ENCODE data around the gene PDGFRB.

Gene PDGFRB

DNA sequence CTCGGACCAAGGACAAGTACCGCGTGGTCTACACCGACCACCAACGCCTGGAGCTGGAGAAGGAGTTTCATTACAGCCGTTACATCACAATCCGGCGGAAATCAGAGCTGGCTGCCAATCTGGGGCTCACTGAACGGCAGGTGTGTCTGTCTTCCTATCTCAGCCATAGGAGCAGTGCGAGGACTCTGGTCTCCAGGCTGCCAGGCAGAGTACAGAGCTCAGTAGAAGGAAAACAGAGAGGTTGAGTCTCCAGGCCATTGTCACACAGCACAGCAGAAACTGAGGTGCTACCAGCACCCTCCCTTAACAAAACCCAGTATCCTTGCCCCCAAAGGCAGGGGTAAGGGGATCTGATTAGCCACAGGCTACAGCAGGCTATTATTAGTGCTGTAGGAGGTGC, 27.1 kb upstream of the PDGFRB start:
- DNase-seq (ENCODE audit: low read depth in 2 of 3, low spot score in 1 of 3): no peak

DNA sequence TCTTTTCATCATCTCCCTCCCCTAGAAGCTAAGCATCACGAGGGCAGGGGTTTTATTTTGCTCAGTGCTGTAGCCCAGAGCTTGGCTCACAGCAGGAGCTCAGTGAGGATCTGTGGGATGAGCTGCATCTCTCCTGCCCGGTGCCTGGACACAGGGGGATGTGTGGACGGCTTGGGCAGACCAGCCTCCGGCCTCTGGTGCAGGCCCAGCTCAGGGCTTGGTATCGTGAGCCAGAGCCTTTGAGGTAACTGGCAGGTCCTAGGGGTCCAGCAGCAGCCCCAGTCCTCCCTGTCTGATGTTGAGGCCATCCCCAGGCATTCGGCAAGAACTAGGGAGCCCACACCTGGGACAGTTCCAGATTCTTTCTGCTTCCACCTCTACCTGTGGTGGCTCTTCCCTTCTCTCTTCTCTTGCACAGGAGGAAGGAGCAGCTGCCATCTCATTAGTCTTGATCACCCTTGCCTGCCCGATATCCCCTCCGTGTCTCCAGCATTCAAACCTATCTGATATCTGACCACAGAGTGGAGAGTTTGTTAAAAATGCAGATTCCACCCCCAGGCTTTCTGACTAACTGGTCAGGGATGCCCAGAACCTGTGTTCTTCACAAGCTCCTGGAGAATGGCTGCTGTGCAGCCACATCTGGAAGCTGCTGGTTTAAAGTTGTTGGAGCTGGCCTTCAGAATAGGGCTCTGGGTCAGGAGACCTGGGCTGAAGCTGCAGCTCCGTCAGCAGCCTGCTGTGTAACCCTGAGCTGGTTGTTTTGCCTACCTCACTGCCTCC, 26.3 kb upstream of the PDGFRB start:
- no peak for DNase-seq (ENCODE audit: low read depth in 2 of 3, low spot score in 1 of 3)

DNA sequence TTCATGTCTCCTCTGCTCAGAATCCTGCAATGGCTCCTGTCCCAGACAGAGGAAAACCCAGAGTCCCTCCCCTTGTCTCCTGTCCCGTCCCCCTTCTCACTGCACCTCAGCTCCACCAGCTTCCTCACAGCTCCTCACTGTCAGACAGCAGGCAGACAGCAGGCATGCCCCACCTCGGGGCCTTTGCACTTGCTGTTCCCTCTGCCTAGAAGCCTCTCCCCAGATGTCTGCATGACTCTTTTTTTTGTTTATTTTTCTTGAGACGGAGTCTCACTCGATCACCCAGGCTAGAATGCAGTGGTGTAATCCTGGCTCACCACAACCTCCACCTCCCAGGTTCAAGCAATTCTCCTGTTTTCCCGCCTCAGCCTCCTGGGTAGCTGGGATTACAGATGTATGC, 25.4 kb upstream of the PDGFRB start:
- no peak for DNase-seq (ENCODE audit: low read depth in 2 of 3, low spot score in 1 of 3)

DNA sequence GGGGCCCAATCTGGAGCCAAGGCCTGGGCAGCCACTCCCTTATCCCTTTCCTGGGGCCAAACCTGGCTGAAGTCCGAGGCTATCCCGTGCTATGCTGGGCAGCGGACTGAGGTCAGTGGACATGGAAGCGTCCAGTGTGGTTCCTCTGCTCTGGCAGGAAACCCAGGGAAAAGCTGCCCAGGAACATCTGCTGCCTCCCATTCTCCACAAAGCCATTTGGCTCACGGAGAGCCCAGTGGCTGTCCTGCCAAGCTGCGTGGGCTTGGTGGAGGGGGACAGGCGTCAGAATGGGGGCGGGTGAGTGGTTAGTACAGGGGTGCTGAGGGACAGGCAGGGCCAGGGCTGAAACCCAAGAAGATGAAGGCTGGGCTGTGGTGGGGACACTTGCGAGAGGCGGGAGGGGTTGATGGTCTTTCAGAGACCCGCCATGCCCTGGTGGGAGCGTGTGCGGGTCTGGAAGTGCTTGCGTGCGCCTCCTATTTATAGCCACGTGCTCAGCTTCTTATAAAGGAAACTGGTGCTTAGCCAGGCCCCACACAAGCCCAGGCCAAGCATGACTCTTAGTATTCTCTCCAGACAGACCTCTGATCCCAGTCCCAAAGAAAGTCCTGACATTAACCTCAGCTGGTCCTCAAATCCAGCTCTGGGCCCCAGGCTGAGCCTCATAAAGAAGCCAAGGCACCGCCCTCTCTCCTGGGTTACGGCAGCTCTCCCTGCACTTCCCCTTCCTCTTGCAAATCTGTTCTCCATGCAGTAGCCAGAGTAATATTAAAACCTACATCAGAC, 24.8 kb upstream of the PDGFRB start:
- no peak for DNase-seq (ENCODE audit: low read depth in 2 of 3, low spot score in 1 of 3)

DNA sequence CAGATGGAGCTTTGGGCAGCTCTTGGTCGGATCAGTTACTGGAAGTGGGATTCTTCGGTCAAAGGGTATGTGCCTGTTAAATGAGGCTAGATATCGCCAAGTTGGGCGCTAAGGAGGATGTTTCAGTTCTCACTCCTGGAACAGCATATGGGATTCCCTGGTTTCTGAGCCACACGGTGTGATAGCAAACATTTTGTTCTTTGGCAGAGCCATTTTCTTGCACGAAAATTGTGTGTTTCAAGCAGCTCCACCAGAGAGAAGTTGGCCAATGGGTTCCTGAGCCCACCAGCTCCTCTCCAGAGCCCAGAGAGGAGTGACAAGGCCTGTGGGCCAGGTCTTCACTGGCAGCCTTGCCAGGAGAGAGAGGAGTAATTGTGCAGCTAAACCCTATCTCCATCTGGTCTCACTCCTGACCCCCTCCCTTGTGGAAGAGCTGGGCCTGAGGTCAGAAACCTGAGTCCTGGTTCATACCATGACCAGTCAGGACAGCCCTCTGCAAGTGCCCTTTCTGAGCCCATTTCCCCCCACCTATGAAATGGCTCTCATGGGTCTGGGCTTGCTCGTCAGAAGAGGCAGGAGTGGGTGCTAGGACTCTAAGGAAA, 23.5 kb upstream of the PDGFRB start:
- DNase-seq (ENCODE audit: low read depth in 2 of 3, low spot score in 1 of 3): no peak

DNA sequence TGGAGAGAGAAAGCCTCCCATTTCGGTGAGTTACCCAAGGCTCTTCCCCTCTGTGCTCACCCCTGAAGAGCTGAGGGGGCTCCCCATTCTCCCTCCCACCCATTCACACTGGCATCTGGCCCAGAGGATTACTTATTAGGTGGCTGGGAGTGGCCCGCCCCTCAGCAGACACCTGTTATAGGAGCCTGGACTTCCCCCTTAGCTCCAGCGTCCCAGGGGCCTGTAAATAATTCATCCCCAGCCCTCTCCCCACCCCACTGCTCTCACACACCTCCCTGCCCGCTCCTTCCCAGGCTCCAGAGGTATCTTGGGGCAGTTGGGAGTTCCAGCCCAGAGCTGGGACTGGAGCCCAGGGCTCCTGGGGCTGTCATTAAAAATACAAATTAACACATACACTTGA, 22.6 kb upstream of the PDGFRB start:
- DNase-seq (ENCODE audit: low read depth in 2 of 3, low spot score in 1 of 3): no peak

DNA sequence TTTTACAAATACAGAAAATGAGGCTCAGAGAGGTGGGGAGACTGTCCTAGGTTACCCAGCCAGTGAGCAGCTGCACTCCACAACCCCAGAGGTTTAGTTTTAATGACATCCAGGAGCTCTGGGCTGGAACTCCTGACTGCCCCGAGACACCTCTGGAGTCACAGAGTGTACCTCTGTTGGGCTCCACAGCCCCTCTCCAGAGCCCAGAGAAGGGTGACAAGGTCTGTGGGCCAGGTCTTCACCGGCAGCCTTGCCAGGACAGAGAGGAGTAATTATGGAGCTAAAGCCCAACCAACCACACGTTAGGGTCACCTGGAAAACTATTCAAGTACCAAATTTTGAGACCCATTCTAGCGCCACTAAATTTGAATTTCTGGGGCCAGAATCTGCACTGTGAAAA, 22.1 kb upstream of the PDGFRB start:
- no peak for DNase-seq (ENCODE audit: low read depth in 2 of 3, low spot score in 1 of 3)

DNA sequence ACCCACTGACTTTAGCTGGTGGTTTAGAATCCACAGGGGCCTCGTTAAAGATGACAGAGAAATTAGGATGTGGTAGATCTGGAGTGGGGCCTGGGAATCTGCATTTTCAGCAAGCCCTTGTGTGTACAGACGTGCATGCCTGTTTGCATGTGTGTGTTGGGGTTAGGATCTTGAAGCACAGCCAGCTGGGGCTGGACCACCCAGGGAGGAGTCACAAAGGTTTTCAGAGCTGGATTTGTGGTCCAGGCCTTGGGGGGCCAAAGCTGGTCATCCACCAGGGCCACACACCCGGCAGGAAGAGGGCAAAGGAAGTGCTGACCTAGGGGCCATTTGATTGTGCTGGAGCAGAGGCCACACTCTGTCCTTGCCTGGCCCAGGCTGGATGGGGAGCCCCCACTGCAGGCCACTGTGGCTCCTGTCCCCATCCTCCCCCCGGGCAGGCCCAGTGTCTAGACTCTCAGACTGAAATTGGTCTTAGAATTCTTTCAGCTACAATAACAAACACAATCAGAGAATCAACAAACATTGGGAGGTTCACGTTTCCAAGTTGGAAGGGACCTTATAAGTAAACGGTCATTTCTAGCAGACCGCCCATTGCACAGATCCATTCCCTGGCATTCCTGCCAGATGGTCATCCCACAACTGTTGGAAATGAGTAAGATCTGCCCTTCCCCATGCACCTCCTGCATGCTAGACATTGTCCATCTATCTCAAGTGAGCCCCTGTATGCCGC, 21.3 kb upstream of the PDGFRB start:
- DNase-seq (ENCODE audit: low read depth in 2 of 3, low spot score in 1 of 3): no peak

DNA sequence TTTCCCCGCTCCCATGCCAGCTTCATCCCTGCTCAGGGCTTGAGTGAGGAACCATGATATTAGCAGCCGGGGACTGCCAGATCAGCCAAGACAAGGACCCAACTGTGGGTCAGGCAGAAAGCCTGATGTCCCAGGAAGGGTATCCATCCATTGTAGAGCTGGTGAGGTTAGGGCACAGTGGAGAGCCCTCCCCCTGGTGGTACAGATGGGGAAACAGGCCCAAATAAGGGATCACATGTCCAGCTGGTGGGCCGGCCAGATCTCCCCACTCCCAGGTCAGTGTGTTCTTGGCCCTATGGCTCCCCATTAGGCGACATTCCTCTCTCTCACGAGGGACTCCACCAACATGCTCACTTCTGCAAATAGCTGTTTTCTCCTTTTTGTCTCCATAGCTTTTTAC, 19.9 kb upstream of the PDGFRB start:
- no peak for DNase-seq (ENCODE audit: low read depth in 2 of 3, low spot score in 1 of 3)

DNA sequence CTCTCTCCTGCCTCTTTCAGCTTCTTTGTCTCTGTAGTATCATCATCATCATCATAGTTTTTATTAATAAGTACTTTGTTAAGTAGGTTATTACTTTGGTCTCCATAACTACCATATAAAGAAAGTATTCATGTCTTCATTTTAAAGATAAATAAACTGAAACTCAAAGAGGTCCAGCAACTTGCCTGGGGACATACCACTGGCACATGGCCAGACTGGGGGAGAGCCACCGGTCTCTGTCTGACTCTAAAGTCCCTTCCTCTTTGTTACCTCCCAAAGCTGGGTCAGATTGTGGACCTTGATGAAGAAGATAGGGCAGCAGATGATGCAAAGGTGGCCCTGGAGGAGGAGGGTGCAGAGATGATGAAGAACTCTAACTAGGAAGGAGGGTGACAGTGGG, 19.4 kb upstream of the PDGFRB start:
- DNase-seq (ENCODE audit: low read depth in 2 of 3, low spot score in 1 of 3): no peak

DNA sequence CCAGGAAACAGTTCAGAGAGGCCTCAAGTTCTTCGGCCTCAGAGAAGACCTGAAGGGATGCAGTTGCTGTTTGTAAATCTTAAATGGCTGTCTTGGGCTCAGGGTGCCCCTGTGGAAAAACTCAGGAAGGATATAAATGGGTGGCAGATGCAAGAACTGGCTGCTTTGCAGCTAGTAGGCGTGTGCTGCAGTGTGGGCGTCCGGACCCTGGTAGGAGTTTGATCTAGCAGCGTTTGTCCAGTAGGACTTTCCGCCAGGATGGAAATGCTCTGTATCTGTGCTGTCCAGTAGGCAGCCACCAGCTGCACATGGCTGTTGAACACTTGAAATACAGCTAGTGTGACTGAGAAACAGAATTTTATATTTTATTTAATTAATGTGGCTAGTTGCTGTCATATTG, 18.6 kb upstream of the PDGFRB start:
- DNase-seq (ENCODE audit: low read depth in 2 of 3, low spot score in 1 of 3): no peak

DNA sequence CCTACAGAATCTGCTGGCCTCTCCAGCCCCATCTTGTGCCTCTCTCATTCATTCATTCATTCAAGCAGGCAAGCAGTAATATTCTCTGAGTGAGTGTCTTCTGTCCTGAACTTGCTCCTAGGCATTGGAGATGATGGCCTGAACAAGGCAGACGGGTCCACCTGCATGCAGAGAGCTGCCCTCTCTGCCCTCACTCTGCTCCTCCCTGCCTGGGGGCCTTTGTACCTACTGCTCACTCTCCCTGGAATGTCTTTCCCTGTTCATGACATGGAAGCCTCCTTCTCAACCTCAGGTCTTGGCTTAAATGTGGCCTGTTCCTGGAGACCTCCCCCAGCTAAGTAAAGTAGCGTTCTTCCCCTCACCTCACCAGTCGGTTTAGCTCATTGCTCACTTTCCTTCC, 17.5 kb upstream of the PDGFRB start:
- DNase-seq (ENCODE audit: low read depth in 2 of 3, low spot score in 1 of 3): no peak

DNA sequence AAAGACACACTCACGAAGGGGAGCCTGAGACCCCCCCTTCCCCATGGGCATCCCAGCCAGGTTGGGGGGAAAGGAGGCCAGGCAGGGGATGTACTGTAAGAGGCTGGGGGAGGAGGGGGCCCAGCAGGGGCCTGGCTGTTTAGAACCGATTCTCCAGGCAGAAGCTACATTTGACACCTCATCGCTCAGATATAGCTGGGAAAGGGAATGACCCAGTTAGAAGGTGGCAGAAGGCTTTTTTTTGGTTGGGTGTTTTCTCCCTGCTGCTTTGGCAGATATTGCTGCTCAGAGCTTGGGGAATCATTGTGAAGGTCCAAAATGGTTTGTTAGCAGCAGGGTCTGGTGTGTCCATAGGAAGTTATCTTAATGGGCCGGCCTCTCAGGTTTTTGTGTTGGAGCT, 16.9 kb upstream of the PDGFRB start:
- no peak for DNase-seq (ENCODE audit: low read depth in 2 of 3, low spot score in 1 of 3)

DNA sequence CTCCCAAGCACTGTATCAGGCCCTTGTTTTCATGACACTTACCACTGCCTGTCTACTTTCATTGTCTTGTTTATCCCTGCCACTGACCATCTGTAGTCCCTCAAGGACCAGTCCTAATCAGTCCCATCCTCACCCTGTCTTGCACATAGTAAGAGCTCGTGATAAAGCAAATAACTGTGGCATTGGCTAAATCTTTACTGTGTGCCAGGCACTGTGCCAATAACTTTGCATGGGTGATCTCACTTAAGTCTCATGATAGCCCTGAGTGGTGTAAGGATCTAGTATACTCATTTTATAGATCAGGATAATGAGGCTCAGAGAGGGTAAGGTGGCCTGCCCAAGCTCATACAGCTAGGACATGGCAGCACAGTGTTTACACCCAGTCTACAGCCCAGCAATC, 16.5 kb upstream of the PDGFRB start:
- no peak for DNase-seq (ENCODE audit: low read depth in 2 of 3, low spot score in 1 of 3)

DNA sequence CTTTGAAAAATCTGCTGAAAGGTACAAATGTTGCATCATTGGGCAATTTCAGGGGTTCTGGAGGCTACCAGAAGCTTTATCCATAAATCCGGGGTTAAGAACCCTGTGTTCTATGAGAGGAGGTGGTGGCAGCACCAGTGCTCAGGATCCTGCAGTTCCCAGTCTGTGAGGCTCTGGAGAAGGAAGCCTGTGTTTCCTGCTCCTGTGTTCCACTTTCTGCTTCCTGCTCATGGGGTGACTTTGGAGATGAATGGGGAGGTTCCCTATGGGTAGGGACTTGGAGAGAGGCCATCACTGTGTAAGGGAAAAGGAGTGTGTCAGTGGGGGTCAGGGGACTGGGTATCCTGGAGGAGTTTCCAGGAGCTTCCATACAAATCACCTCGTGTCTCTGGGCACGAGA, 13.2 kb upstream of the PDGFRB start:
- DNase-seq (ENCODE audit: low read depth in 2 of 3, low spot score in 1 of 3): no peak

DNA sequence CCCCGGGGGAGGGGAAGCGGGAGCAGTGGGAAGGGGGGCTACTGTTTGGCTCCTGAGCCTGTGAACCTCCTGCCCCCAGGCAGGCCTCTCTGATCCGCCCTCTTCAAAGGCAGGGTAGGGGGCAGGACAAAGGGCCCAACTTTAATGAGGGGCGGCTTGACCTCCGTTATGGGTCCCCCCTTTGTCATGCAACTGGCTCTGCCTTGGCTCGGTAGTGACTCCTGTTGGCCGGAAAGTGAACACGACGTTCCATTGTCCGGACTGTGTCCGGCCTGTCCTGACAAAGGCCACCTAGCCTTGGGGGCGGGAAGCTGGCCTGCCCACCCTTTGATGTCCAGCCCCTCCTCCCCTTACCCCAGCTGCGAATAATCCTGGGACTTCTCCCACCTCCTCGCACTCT, 12.3 kb upstream of the PDGFRB start:
- DNase-seq (ENCODE audit: low read depth in 2 of 3, low spot score in 1 of 3): no peak

DNA sequence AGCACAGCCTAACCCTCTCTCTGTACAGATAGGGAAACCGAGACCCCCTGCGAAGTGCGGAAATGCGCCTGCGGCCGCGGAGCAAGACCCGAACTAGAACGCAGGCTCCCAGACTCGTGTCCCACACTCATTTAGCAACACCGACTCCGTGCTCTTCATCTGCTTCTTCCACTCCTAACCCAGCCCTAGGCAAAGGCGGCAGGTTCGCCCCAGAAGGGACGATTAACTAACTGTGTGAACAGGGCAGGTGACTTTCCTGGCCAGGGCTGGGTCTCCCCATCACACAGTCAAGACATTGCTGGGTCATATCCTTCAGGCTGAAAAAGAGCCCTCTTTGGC, 11.8 kb upstream of the PDGFRB start:
- no peak for DNase-seq (ENCODE audit: low read depth in 2 of 3, low spot score in 1 of 3)

DNA sequence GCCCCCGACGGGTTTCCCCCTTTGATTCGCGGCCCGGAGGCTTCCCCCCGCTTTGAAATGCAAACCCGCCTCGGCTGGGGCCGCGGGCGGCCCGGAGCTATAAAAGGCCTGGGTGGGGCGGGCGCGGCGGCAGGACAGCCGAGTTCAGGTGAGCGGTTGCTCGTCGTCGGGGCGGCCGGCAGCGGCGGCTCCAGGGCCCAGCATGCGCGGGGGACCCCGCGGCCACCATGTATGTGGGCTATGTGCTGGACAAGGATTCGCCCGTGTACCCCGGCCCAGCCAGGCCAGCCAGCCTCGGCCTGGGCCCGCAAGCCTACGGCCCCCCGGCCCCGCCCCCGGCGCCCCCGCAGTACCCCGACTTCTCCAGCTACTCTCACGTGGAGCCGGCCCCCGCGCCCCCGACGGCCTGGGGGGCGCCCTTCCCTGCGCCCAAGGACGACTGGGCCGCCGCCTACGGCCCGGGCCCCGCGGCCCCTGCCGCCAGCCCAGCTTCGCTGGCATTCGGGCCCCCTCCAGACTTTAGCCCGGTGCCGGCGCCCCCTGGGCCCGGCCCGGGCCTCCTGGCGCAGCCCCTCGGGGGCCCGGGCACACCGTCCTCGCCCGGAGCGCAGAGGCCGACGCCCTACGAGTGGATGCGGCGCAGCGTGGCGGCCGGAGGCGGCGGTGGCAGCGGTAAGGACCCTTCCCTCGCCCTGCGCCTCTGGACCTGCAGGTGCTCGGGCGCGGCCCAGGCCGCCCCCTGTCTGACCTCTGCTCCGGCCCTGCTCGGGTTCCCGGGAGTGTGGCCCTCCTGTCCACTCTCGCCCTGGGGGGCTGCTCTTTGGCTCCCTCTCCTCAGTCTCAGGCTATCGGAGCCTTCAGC, 11.2 kb upstream of the PDGFRB start, which contains the start of gene CDX1:
Gene CDX1, plus strand, starts transcription at position 129 of the 862 bp plus-strand sequence. Its CDS starts 99 bp downstream, at position 228.
- no peak for DNase-seq (ENCODE audit: low read depth in 2 of 3, low spot score in 1 of 3)

DNA sequence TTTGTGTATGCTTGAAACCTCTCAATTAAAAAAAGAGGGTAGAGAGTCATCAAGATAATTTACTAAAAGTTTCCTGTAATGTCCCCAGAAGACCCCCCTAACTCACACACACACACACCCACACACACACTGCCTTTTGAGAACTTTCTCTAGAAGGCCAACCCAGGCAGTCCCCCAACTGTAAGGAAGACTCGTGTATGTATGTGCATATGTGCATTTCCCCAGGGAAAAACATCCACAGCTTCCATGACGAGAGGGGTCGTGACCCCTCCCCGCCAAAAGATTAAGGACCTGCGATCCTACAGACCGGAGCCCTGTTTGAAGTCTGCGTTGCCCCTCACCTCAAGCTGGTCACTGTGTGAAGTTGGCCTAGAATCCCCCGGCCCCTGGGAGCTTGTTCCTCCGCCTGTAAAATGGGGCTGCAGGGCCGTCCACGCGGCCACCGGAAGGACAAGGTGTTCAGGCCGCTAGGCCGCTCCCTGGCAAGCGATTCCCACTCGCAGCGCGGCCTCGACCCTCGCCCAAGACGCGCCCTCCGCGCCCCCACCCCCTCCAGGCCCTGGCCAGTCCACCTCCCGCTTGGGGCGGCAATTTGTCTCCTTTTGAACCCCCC, 10.5 kb upstream of the PDGFRB start:
- no peak for DNase-seq (ENCODE audit: low read depth in 2 of 3, low spot score in 1 of 3)
